ENCODE measurements around the gene SUFU. TPM values are rescaled to one million over a fixed set of nuclear protein-coding genes. Genes with fewer than 3 reads are reported as not detected.

SUFU gene
- total and polyA plus RNA-seq, 2 of the 4 experiments (the other 2 are of a cell fraction): 2.2 to 11.0 TPM

DNA sequence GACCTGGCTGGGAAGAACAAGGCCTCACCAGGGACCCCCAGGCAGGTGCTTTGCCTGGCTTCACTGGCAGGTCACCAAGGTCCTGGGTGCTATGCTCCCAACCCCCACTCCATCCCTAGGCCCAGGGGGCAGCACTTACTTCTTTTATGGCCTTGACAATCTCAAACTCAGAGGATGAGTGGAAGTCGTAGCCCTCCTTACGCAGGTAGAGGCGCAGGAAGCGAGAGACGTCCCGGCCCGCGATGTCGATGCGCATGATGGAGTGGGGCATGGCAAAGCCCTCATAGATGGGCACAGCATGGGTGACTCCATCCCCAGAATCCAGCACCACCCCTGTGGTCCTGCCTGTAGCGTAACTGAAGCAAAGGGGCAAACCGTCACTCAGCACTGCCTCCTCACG lies 19.8 kb upstream of the SUFU start:
- Histone ChIP-seq H2BK20ac (ENCODE audit: low read depth, low read length) (no peak overlapping the region), H2BK5ac (ENCODE audit: low read depth, low read length, poor library complexity, severe bottlenecking) (no peak overlapping the region), H4K20me1 (ENCODE audit: insufficient read depth, low read length) (peaks cover 11% of the 10 kb centered on the region), H4K5ac (ENCODE audit: low read depth, low read length) (no peak overlapping the region), H3K27me3 (ENCODE audit: control insufficient read depth, insufficient read depth, low read length) (no peaks in the 10 kb centered on the region), H3K79me1 (ENCODE audit: low read depth in 1 of 2, low read length in 2 of 2) (peaks cover 9 to 13% of the 10 kb centered on the region in 2 experiments), H3K9ac (ENCODE audit: low read depth, low read length) (no peak overlapping the region), H2AFZ (replicated peaks; ENCODE audit: low read length, poor library complexity) (no peak overlapping the region), H4K8ac (ENCODE audit: low read depth in 2 of 2, low read length in 2 of 2) (no peak overlapping the region), H2AK5ac (ENCODE audit: low read depth, low read length) (no peak overlapping the region), H2BK15ac (ENCODE audit: low read depth, low read length) (no peak overlapping the region), H3K4me3 (ENCODE audit: insufficient read depth, low read depth, low read length) (no peak overlapping the region), H2AK9ac (replicated peaks; ENCODE audit: low read depth, low read length, poor library complexity) (no peak overlapping the region), H3K9me3 (ENCODE audit: control insufficient read depth, insufficient read depth, low read length) (no peaks in the 10 kb centered on the region), H3K23ac (ENCODE audit: low read depth, low read length) (no peak overlapping the region), H3K14ac (replicated peaks; ENCODE audit: low read depth, low read length) (no peak overlapping the region), H3K36me3 (ENCODE audit: control insufficient read depth, insufficient read depth, low read length) (peaks cover 81% of the 10 kb centered on the region), H3K4ac (ENCODE audit: low read depth, low read length) (no peak overlapping the region), H3K18ac (ENCODE audit: low read depth, low read length) (no peak overlapping the region), H3K4me1 (ENCODE audit: control insufficient read depth, insufficient read depth, low read length) (no peaks in the 10 kb centered on the region), H3K56ac (ENCODE audit: extremely low read depth, insufficient read depth, low read length) (no peak overlapping the region), H3K4me2 (ENCODE audit: low read depth, low read length) (no peak overlapping the region), H4K91ac (ENCODE audit: insufficient read depth, low read depth, low read length) (no peak overlapping the region), H3K9me1 (ENCODE audit: insufficient read depth, low read length) (no peaks in the 10 kb centered on the region), H3K27ac (ENCODE audit: insufficient read depth, low read length) (no peak overlapping the region), H2BK120ac (ENCODE audit: low read depth, low read length) (no peak overlapping the region)
- POLR2A ChIA-PET (ENCODE audit: unreplicated experiment): no interaction called here
- 95% methylated on average over 8 of the region's 13 CpGs; no CpG with 5 or more reads in 1 of the 2 experiments for WGBS, 2 experiments (ENCODE audit: extremely low coverage in 2 of 2, insufficient read length in 1 of 2)
- no TSS peak for BruUV-seq (replicated peaks)
- TF ChIP-seq, protein P1, sequence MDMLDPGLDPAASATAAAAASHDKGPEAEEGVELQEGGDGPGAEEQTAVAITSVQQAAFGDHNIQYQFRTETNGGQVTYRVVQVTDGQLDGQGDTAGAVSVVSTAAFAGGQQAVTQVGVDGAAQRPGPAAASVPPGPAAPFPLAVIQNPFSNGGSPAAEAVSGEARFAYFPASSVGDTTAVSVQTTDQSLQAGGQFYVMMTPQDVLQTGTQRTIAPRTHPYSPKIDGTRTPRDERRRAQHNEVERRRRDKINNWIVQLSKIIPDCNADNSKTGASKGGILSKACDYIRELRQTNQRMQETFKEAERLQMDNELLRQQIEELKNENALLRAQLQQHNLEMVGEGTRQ (IDR thresholded peaks at IDR 0.05; ENCODE audit: low read depth, low read length): no peak
- TF ChIP-seq MXI1 (IDR thresholded peaks at IDR 0.05; ENCODE audit: borderline replicate concordance, low read depth, low read length) (no peak), NFE2L2 (IDR thresholded peaks at IDR 0.05; ENCODE audit: low read depth, low read length) (no peak)
- DNase-seq: no peak
- dilution Hi-C loops (cut with HindIII; ENCODE audit: low sequenced_read_pairs, unreplicated experiment) (no loop called here), in situ Hi-C loops (cut with MboI; ENCODE audit: low sequenced_read_pairs) (loop anchor here (10.0 kb wide), 1 partner anchor 259 kb away; the partner anchor contains the start of gene ELOVL3), intact Hi-C loops (cut with micrococcal nuclease) (no loop called here)
- ATAC-seq (ENCODE audit: low read depth): no peak
- CTCF ChIA-PET: no interaction called here

Measured in IMR-90 (cell line).